Keratinocyte (primary cell): Measurements from ENCODE around the gene UNC13A. TPM values are rescaled to one million over a fixed set of nuclear protein-coding genes. Genes with fewer than 3 reads are reported as not detected.

Experiments used
- DNase-seq: peaks from one replicate; pipeline ENCODE4 v3.0.0-alpha.2; 2011; ENCODE audit warnings: low read depth, missing footprints, low spot score
- FAIRE-seq: peaks from 2 replicates; lab custom pipeline; 2011; peaks lifted over from hg19 to GRCh38; lab: Jason Lieb, UNC
- H2AFZ ChIP-seq: 2 replicates; pipeline ENCODE4 v1.6.0; 2012; ENCODE audit warnings: low read length, control low read depth, inconsistent platforms; ENCODE audit not compliant: control insufficient read depth
- H3K27ac ChIP-seq: 2 replicates; pipeline ENCODE4 v1.5.1; 2011; ENCODE audit warnings: low read length; ENCODE audit not compliant: control insufficient read depth, insufficient read depth
- H3K27me3 ChIP-seq: 3 replicates; pipeline ENCODE4 v1.6.0; 2011; ENCODE audit warnings: low read length; ENCODE audit not compliant: control insufficient read depth, insufficient read depth; ENCODE audit errors: extremely low read depth
- H3K36me3 ChIP-seq, 2 experiments: 2 replicates in 1 of 2; 3 replicates in 1 of 2; pipeline ENCODE4 v1.5.1; 2011; ENCODE audit warnings: low read length in 2 of 2, mild to moderate bottlenecking in 1 of 2; ENCODE audit not compliant: control insufficient read depth in 2 of 2, insufficient read depth in 2 of 2; ENCODE audit errors: extremely low read depth in 1 of 2
- H3K4me1 ChIP-seq: 3 replicates; pipeline ENCODE4 v1.5.1; 2011; ENCODE audit warnings: low read length; ENCODE audit not compliant: control insufficient read depth, insufficient read depth; ENCODE audit errors: extremely low read depth
- H3K4me2 ChIP-seq: 3 replicates; pipeline ENCODE4 v1.6.0; 2011; ENCODE audit warnings: low read depth, low read length; ENCODE audit not compliant: control insufficient read depth, insufficient read depth; ENCODE audit errors: extremely low read depth
- H3K4me3 ChIP-seq, 3 experiments: fragments of 200-600 bp in 1 of 3; sonication (generic) in 1 of 3; 2 replicates in 2 of 3; 3 replicates in 1 of 3; pipeline ENCODE4 v1.5.1; 2011 to 2016; ENCODE audit warnings: low read length in 3 of 3, mild to moderate bottlenecking in 3 of 3, control low read depth in 2 of 3, inconsistent platforms in 1 of 3, low read depth in 1 of 3, mixed read lengths in 1 of 3, mixed run types in 1 of 3, moderate library complexity in 1 of 3; ENCODE audit not compliant: control insufficient read depth in 2 of 3, insufficient read depth in 2 of 3; ENCODE audit errors: extremely low read depth in 1 of 3
- H3K79me2 ChIP-seq: 2 replicates; pipeline ENCODE4 v1.6.0; 2012; ENCODE audit warnings: low read length; ENCODE audit not compliant: control insufficient read depth, insufficient read depth
- H3K9ac ChIP-seq: 3 replicates; pipeline ENCODE4 v1.6.0; 2011; ENCODE audit warnings: low read length; ENCODE audit not compliant: control insufficient read depth, insufficient read depth; ENCODE audit errors: extremely low read depth
- H3K9me1 ChIP-seq: 3 replicates; pipeline ENCODE4 v1.6.0; 2011; ENCODE audit warnings: low read length; ENCODE audit not compliant: control insufficient read depth, insufficient read depth; ENCODE audit errors: extremely low read depth
- H3K9me3 ChIP-seq: 2 replicates; pipeline ENCODE4 v1.5.1; 2012; ENCODE audit warnings: low read depth, low read length; ENCODE audit not compliant: control insufficient read depth
- H4K20me1 ChIP-seq: 3 replicates; pipeline ENCODE4 v1.6.0; 2011; ENCODE audit warnings: low read length; ENCODE audit not compliant: control insufficient read depth, insufficient read depth; ENCODE audit errors: extremely low read depth
- CTCF ChIP-seq, 3 experiments: IDR thresholded peaks in 1 of 3; conservative IDR thresholded peaks in 1 of 3; optimal IDR thresholded peaks in 1 of 3; 2 replicates in 2 of 3; 3 replicates in 1 of 3; pipeline versions ENCODE3 to v1.5.1; 2011; ENCODE audit warnings: low read length in 3 of 3, mild to moderate bottlenecking in 3 of 3, moderate library complexity in 2 of 3, control low read depth in 1 of 3, inconsistent platforms in 1 of 3; ENCODE audit not compliant: insufficient read depth in 2 of 3; ENCODE audit errors: extremely low read depth in 1 of 3
- EZH2 ChIP-seq: IDR thresholded peaks from one replicate; pipeline ENCODE4 v1.6.1; 2012; ENCODE audit warnings: inconsistent platforms, mild to moderate bottlenecking, low read length, moderate library complexity
- dilution Hi-C: fragments of 300-500 bp; cut with MboI; formaldehyde crosslinking; loops from one replicate; pipeline ENCODE4 v1.7.0; 2020; ENCODE audit warnings: low sequenced_read_pairs; ENCODE audit not compliant: extremely low pct_ligation_motif_present
- polyA plus RNA-seq, 5 experiments: library from polyadenylated mRNA; depleted of rRNA in 3 of 5; stranded (reverse) in 3 of 5; stranded (forward) in 1 of 5; unstranded in 1 of 5; fragments of >200 nt; gene quantifications; 1 replicate in 1 of 5; 2 replicates in 3 of 5; 3 replicates in 1 of 5; pipeline versions ENCODE4 v1.2.1 to v1.2.3, GENCODE V29; 2011 to 2012; ENCODE audit warnings: missing spikeins in 2 of 5, low read depth in 1 of 5, low replicate concordance in 1 of 5

UNC13A gene
- polyA plus RNA-seq, 1 donor (not counting 4 experiments of a cell fraction or from before 2014, with no cell fraction given), result under 0.01 TPM

GRCh38 chr19:17602217-17602616 lies 85.9 kb downstream of the UNC13A start:
- Histone ChIP-seq H3K4me2 (no peak overlapping the region), H3K4me1 (no peaks in the 10 kb centered on the region), H3K27me3 (peaks cover 11% of the 10 kb centered on the region), H2AFZ (no peak overlapping the region), H4K20me1 (no peaks in the 10 kb centered on the region), H3K27ac (no peak overlapping the region), H3K36me3 (no peaks in the 10 kb centered on the region), H3K9ac (no peak overlapping the region), H3K9me3 (no peaks in the 10 kb centered on the region), H3K9me1 (no peaks in the 10 kb centered on the region), H3K4me3 (no peak overlapping the region), H3K79me2 (no peaks in the 10 kb centered on the region)
- DNase-seq (no peak), FAIRE-seq (no peak)
- dilution Hi-C loops, result no loop called here
- no peak for TF ChIP-seq EZH2
- TF ChIP-seq CTCF (optimal IDR thresholded peaks at IDR 0.05 in 1 of 3, IDR thresholded peaks at IDR 0.05 in 1 of 3, conservative IDR thresholded peaks at IDR 0.05 in 1 of 3; ENCODE audit: extremely low read depth in 1 of 3, insufficient read depth in 2 of 3, low read length in 3 of 3), result no peak

GRCh38 chr19:17601683-17602082 lies 86.5 kb downstream of the UNC13A start:
- Histone ChIP-seq H3K4me2 (no peak overlapping the region), H3K27me3 (peaks cover 11% of the 10 kb centered on the region), H3K36me3 (no peaks in the 10 kb centered on the region), H2AFZ (no peak overlapping the region), H3K4me1 (no peaks in the 10 kb centered on the region), H3K9me1 (no peaks in the 10 kb centered on the region), H3K79me2 (no peaks in the 10 kb centered on the region), H3K27ac (no peak overlapping the region), H4K20me1 (no peaks in the 10 kb centered on the region), H3K9ac (no peak overlapping the region), H3K4me3 (no peak overlapping the region), H3K9me3 (no peaks in the 10 kb centered on the region)
- FAIRE-seq (no peak), DNase-seq (no peak)
- dilution Hi-C loops, result no loop called here
- TF ChIP-seq CTCF (optimal IDR thresholded peaks at IDR 0.05 in 1 of 3, IDR thresholded peaks at IDR 0.05 in 1 of 3, conservative IDR thresholded peaks at IDR 0.05 in 1 of 3; ENCODE audit: extremely low read depth in 1 of 3, insufficient read depth in 2 of 3, low read length in 3 of 3) (no peak), EZH2 (no peak)
